Gastroesophageal sphincter (tissue), 3 donors: ENCODE data around the gene SSUH2.

ENCODE experiments used
- CTCF ChIP-seq, 4 experiments: fragments of 200-600 bp in 2 of 4; fragments of 450-650 bp in 2 of 4; sonication (generic) in 1 of 4; IDR thresholded peaks; one replicate each; pipeline ENCODE4 v1.5.1; 2017 to 2019; ENCODE audit warnings: antibody characterized with exemption in 4 of 4, mild to moderate bottlenecking in 2 of 4, moderate library complexity in 2 of 4
- POLR2A ChIP-seq, 2 donors: fragments of 450-650 bp; IDR thresholded peaks; one replicate each; pipeline ENCODE4 v1.6.1; 2017; ENCODE audit warnings: antibody characterized with exemption in 2 of 2, mild to moderate bottlenecking in 2 of 2, moderate library complexity in 1 of 2
- POLR2AphosphoS5 ChIP-seq: sonication (generic); formaldehyde crosslinking; IDR thresholded peaks from one replicate; pipeline ENCODE4 v1.6.1; 2017; ENCODE audit warnings: antibody characterized with exemption

- TF ChIP-seq CTCF (IDR thresholded peaks at IDR 0.05) (no peak), POLR2AphosphoS5 (no peak), POLR2A (IDR thresholded peaks at IDR 0.05) (no peak)
Observed at GRCh38 chr3:8581806-8582445, 62.7 kb downstream of the SSUH2 start.
